WTC11 (cell line): ENCODE measurements around the gene MTX1. TPM values are rescaled to one million over a fixed set of nuclear protein-coding genes. Genes with fewer than 3 reads are reported as not detected.

Source experiments
- CBFB ChIP-seq: sonication (generic); formaldehyde crosslinking; IDR thresholded peaks from 2 replicates; pipeline ENCODE4 v1.8.1; 2022; ENCODE audit warnings: mild to moderate bottlenecking, low read depth, missing genetic modification reagents
- CREM ChIP-seq: sonication (generic); formaldehyde crosslinking; IDR thresholded peaks from 2 replicates; pipeline ENCODE4 v1.8.1; 2022; ENCODE audit warnings: mild to moderate bottlenecking, missing genetic modification reagents, moderate library complexity
- ELF4 ChIP-seq: sonication (generic); formaldehyde crosslinking; IDR thresholded peaks from 2 replicates; pipeline ENCODE4 v1.8.1; 2022; ENCODE audit warnings: low read depth, mild to moderate bottlenecking, moderate library complexity, missing genetic modification reagents
- GABPB1 ChIP-seq: sonication (generic); formaldehyde crosslinking; IDR thresholded peaks from 2 replicates; pipeline ENCODE4 v1.8.1; 2023; ENCODE audit warnings: mild to moderate bottlenecking, missing genetic modification reagents
- HMGA2 ChIP-seq: fragments of 250-450 bp; sonication (Bioruptor Pico); IDR thresholded peaks from 2 replicates; pipeline ENCODE4 v1.4.0; 2021; ENCODE audit warnings: mild to moderate bottlenecking, moderate library complexity
- JAZF1 ChIP-seq: fragments of 250-450 bp; sonication (Bioruptor Pico); IDR thresholded peaks from 2 replicates; pipeline ENCODE4 v1.9.0; 2021; ENCODE audit warnings: moderate library complexity, mild to moderate bottlenecking, inconsistent platforms
- NR2C2 ChIP-seq: sonication (generic); formaldehyde crosslinking; IDR thresholded peaks from 2 replicates; pipeline ENCODE4 v1.8.0; 2022; ENCODE audit warnings: mild to moderate bottlenecking, missing genetic modification reagents
- OVOL2 ChIP-seq: fragments of 250-450 bp; sonication (Bioruptor Pico); IDR thresholded peaks from 2 replicates; pipeline ENCODE4 v1.9.0; 2021; ENCODE audit warnings: mild to moderate bottlenecking, borderline replicate concordance
- SMAD3 ChIP-seq: sonication (generic); formaldehyde crosslinking; IDR thresholded peaks from 2 replicates; pipeline ENCODE4 v1.8.0; 2022; ENCODE audit warnings: missing genetic modification reagents, mild to moderate bottlenecking, borderline replicate concordance
- SOX15 ChIP-seq: fragments of 250-450 bp; sonication (Bioruptor Pico); IDR thresholded peaks from 2 replicates; pipeline ENCODE4 v1.9.0; 2021; ENCODE audit warnings: mild to moderate bottlenecking
- TEAD1 ChIP-seq: sonication (generic); formaldehyde crosslinking; IDR thresholded peaks from 2 replicates; pipeline ENCODE4 v1.8.0; 2022; ENCODE audit warnings: mild to moderate bottlenecking, missing genetic modification reagents
- ZNF317 ChIP-seq: sonication (generic); formaldehyde crosslinking; IDR thresholded peaks from 2 replicates; pipeline ENCODE4 v1.8.1; 2023; ENCODE audit warnings: low read depth, mild to moderate bottlenecking, moderate library complexity, missing genetic modification reagents, borderline replicate concordance
- ZNF671 ChIP-seq: fragments of 250-450 bp; sonication (Bioruptor Pico); IDR thresholded peaks from 2 replicates; pipeline ENCODE4 v1.8.0; 2021; ENCODE audit warnings: mild to moderate bottlenecking
- total RNA-seq: library from RNA; stranded (reverse); gene quantifications from 3 replicates; pipeline ENCODE4 v1.2.3, GENCODE V29; 2021
- TF ChIP-seq, protein P1 (sequence below): fragments of 250-450 bp; sonication (Bioruptor Pico); IDR thresholded peaks from 2 replicates; pipeline ENCODE4 v2.1.2; 2022; ENCODE audit warnings: mild to moderate bottlenecking, moderate library complexity
- TF ChIP-seq, protein P2 (sequence below): sonication (generic); formaldehyde crosslinking; IDR thresholded peaks from 2 replicates; pipeline ENCODE4 v1.8.1; 2023; ENCODE audit warnings: mild to moderate bottlenecking, missing genetic modification reagents, moderate library complexity
- TF ChIP-seq, protein P3 (sequence below): fragments of 250-450 bp; sonication (Bioruptor Pico); IDR thresholded peaks from 2 replicates; pipeline ENCODE4 v1.9.0; 2021; ENCODE audit warnings: mild to moderate bottlenecking
- TF ChIP-seq, protein P4 (sequence below): sonication (generic); formaldehyde crosslinking; IDR thresholded peaks from 2 replicates; pipeline ENCODE4 v1.8.1; 2023; ENCODE audit warnings: mild to moderate bottlenecking, missing genetic modification reagents, moderate library complexity
- TF ChIP-seq, protein P5 (sequence below): sonication (generic); formaldehyde crosslinking; conservative IDR thresholded peaks from 2 replicates; pipeline ENCODE4 v1.8.1; 2022; ENCODE audit warnings: mild to moderate bottlenecking, missing genetic modification reagents
- TF ChIP-seq, protein P6 (sequence below): sonication (generic); formaldehyde crosslinking; IDR thresholded peaks from 2 replicates; pipeline ENCODE4 v1.8.0; 2022; ENCODE audit warnings: mild to moderate bottlenecking, missing genetic modification reagents
- TF ChIP-seq, protein P7 (sequence below): fragments of 250-450 bp; sonication (Bioruptor Pico); IDR thresholded peaks from 2 replicates; pipeline ENCODE4 v1.8.0; 2021; ENCODE audit warnings: mild to moderate bottlenecking
- TF ChIP-seq, protein P8 (sequence below): sonication (generic); formaldehyde crosslinking; IDR thresholded peaks from 2 replicates; pipeline ENCODE4 v1.8.0; 2023; ENCODE audit warnings: missing genetic modification reagents
- TF ChIP-seq, protein P9 (sequence below): fragments of 250-450 bp; sonication (Bioruptor Pico); conservative IDR thresholded peaks from 2 replicates; pipeline ENCODE4 v1.9.0; 2021; ENCODE audit warnings: mild to moderate bottlenecking

The MTX1 gene
- total RNA-seq, 1 experiment from 2014 or later = 62.8 TPM

DNA sequence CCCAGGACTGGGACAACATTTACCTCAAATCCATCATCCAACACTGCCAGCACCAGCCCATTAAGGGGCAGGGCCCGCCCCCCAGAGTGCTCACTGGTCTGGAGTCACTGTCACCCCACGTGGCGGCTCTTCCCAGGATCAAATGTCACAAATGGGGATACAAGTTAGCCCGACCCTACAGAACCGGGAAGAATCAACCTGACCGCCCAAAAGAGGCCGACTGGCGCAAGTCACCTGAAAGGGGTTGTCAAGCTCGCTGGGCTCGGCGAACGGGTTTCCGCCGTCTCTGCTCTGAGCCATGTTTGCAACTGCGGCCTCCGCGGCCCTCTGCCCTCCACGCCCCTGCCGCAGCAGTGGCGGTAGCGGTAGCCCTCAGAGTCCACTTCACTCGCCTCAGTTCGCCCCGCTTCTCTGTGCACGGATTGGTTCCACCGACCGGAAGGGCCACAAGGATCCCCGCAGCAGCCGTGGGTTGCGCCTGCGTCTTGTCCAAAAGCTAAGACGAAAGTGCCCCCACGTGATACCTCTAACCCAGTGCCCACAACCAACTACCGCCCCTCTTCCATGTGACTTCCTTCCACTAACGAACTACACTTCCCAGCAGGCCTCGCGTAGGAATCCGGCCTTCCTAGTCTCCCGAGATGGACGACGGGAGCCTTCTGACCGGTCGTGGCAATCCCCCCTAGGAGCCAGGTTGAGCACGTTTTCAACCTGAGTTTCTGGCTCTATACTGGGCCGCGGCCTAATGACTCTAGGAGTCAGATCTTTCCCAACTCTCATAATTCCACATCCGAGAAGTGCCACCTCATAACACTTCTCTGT lies 53.6 kb downstream of the MTX1 start, which contains the start of gene SCAMP3 (continued):
- TF ChIP-seq, protein P1, sequence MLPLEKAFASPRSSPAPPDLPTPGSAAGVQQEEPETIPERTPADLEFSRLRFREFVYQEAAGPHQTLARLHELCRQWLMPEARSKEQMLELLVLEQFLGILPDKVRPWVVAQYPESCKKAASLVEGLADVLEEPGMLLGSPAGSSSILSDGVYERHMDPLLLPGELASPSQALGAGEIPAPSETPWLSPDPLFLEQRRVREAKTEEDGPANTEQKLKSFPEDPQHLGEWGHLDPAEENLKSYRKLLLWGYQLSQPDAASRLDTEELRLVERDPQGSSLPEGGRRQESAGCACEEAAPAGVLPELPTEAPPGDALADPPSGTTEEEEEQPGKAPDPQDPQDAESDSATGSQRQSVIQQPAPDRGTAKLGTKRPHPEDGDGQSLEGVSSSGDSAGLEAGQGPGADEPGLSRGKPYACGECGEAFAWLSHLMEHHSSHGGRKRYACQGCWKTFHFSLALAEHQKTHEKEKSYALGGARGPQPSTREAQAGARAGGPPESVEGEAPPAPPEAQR = no peak
- TF ChIP-seq, protein P2, sequence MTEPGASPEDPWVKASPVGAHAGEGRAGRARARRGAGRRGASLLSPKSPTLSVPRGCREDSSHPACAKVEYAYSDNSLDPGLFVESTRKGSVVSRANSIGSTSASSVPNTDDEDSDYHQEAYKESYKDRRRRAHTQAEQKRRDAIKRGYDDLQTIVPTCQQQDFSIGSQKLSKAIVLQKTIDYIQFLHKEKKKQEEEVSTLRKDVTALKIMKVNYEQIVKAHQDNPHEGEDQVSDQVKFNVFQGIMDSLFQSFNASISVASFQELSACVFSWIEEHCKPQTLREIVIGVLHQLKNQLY (CRISPR knock-in tag) = peak; percentile 38; the same call in 1 of the 2 replicates
- TF ChIP-seq, protein P3, sequence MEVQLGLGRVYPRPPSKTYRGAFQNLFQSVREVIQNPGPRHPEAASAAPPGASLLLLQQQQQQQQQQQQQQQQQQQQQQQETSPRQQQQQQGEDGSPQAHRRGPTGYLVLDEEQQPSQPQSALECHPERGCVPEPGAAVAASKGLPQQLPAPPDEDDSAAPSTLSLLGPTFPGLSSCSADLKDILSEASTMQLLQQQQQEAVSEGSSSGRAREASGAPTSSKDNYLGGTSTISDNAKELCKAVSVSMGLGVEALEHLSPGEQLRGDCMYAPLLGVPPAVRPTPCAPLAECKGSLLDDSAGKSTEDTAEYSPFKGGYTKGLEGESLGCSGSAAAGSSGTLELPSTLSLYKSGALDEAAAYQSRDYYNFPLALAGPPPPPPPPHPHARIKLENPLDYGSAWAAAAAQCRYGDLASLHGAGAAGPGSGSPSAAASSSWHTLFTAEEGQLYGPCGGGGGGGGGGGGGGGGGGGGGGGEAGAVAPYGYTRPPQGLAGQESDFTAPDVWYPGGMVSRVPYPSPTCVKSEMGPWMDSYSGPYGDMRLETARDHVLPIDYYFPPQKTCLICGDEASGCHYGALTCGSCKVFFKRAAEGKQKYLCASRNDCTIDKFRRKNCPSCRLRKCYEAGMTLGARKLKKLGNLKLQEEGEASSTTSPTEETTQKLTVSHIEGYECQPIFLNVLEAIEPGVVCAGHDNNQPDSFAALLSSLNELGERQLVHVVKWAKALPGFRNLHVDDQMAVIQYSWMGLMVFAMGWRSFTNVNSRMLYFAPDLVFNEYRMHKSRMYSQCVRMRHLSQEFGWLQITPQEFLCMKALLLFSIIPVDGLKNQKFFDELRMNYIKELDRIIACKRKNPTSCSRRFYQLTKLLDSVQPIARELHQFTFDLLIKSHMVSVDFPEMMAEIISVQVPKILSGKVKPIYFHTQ = peak; percentile 95; the same call in 1 of the 2 replicates
- peak; percentile 86 for TF ChIP-seq TEAD1 (CRISPR knock-in tag)
- TF ChIP-seq ELF4 (CRISPR knock-in tag) = no peak
- TF ChIP-seq, protein P4, sequence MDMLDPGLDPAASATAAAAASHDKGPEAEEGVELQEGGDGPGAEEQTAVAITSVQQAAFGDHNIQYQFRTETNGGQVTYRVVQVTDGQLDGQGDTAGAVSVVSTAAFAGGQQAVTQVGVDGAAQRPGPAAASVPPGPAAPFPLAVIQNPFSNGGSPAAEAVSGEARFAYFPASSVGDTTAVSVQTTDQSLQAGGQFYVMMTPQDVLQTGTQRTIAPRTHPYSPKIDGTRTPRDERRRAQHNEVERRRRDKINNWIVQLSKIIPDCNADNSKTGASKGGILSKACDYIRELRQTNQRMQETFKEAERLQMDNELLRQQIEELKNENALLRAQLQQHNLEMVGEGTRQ (CRISPR knock-in tag) = peak; percentile 98
- TF ChIP-seq, protein P5, sequence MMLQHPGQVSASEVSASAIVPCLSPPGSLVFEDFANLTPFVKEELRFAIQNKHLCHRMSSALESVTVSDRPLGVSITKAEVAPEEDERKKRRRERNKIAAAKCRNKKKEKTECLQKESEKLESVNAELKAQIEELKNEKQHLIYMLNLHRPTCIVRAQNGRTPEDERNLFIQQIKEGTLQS = no peak
- peak; percentile 93 for TF ChIP-seq ZNF671 (CRISPR knock-in tag)
- TF ChIP-seq NR2C2 (CRISPR knock-in tag) = no peak
- peak; percentile 77; the same call in 1 of the 2 replicates for TF ChIP-seq SMAD3 (CRISPR knock-in tag)
- TF ChIP-seq OVOL2 = peak; percentile 81; the same call in 1 of the 2 replicates
- TF ChIP-seq GABPB1 (CRISPR knock-in tag) = peak; percentile 65; the same call in 1 of the 2 replicates
- TF ChIP-seq, protein P6, sequence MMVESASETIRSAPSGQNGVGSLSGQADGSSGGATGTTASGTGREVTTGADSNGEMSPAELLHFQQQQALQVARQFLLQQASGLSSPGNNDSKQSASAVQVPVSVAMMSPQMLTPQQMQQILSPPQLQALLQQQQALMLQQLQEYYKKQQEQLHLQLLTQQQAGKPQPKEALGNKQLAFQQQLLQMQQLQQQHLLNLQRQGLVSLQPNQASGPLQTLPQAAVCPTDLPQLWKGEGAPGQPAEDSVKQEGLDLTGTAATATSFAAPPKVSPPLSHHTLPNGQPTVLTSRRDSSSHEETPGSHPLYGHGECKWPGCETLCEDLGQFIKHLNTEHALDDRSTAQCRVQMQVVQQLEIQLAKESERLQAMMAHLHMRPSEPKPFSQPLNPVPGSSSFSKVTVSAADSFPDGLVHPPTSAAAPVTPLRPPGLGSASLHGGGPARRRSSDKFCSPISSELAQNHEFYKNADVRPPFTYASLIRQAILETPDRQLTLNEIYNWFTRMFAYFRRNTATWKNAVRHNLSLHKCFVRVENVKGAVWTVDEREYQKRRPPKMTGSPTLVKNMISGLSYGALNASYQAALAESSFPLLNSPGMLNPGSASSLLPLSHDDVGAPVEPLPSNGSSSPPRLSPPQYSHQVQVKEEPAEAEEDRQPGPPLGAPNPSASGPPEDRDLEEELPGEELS (CRISPR knock-in tag) = no peak
- TF ChIP-seq, protein P7, sequence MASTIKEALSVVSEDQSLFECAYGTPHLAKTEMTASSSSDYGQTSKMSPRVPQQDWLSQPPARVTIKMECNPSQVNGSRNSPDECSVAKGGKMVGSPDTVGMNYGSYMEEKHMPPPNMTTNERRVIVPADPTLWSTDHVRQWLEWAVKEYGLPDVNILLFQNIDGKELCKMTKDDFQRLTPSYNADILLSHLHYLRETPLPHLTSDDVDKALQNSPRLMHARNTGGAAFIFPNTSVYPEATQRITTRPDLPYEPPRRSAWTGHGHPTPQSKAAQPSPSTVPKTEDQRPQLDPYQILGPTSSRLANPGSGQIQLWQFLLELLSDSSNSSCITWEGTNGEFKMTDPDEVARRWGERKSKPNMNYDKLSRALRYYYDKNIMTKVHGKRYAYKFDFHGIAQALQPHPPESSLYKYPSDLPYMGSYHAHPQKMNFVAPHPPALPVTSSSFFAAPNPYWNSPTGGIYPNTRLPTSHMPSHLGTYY (CRISPR knock-in tag) = peak; percentile 96
- TF ChIP-seq JAZF1 = no peak
- TF ChIP-seq ZNF317 (CRISPR knock-in tag) = no peak
- TF ChIP-seq CREM = peak; percentile 63; the same call in 1 of the 2 replicates
- TF ChIP-seq, protein P8, sequence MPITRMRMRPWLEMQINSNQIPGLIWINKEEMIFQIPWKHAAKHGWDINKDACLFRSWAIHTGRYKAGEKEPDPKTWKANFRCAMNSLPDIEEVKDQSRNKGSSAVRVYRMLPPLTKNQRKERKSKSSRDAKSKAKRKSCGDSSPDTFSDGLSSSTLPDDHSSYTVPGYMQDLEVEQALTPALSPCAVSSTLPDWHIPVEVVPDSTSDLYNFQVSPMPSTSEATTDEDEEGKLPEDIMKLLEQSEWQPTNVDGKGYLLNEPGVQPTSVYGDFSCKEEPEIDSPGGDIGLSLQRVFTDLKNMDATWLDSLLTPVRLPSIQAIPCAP (CRISPR knock-in tag) = no peak
- no peak for TF ChIP-seq CBFB (CRISPR knock-in tag)
- no peak; the same call in 1 of the 2 replicates for TF ChIP-seq HMGA2 (CRISPR knock-in tag)
- no peak for TF ChIP-seq SOX15 (CRISPR knock-in tag)
- TF ChIP-seq, protein P9, sequence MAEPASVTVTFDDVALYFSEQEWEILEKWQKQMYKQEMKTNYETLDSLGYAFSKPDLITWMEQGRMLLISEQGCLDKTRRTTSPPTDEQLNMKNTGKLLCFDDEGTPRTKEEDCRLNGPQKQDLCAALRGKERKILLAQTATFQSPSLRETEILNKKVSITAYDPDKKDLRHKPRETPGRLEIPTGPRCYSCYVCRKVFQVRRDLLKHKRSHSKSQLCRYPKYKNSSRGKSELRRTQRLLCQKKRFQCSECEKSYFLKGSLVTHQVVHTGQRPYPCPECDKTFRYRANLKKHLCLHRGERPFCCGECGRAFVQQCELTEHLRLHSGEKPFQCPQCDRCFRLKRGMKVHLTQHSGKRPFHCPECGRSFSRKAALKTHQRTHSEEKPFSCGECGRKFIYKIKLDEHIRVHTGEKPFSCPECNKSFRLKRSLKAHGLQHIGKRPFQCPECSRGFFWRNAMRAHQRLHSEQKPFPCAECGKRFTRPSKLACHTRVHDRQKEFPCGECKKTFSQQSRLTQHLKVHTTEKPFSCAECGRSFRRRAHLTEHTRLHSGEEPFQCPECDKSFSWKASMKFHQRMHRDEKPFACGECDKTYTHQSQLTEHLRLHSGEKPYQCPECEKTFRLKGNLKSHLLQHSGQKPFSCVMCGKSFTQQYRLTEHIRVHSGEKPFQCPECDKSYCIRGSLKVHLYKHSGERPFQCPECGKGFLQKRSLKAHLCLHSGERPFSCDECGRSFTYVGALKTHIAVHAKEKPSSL = peak; percentile 84; the same call in 1 of the 2 replicates
